GM12878 (cell line): ENCODE measurements around the gene MTF1. TPM values are rescaled to one million over a fixed set of nuclear protein-coding genes. Genes with fewer than 3 reads are reported as not detected.

Source experiments
- polyA plus RNA-seq, 11 experiments: library from polyadenylated mRNA; depleted of rRNA in 4 of 11; unstranded in 6 of 11; stranded (reverse) in 5 of 11; fragments of >200 nt; fragmentation: Nextera tagmentation in 4 of 11; fragmentation: Illumina TruSeq in 1 of 11; extraction: Ambion mirVana in 4 of 11; extraction: Trizol in 1 of 11; gene quantifications; 1 replicate in 1 of 11; 2 replicates in 10 of 11; pipeline versions ENCODE4 v1.2.1 to v1.2.3, GENCODE V29; 2011 to 2016; ENCODE audit warnings: inconsistent platforms in 2 of 11, missing spikeins in 2 of 11, low read depth in 1 of 11
- small RNA-seq: library from RNA; depleted of rRNA; stranded (forward); fragments of <200 nt; gene quantifications from one replicate; pipeline ENCODE3, GENCODE V24; 2014
- total RNA-seq, 4 experiments: library from RNA; depleted of rRNA in 3 of 4; stranded (reverse); fragments of >200 nt in 3 of 4; fragmentation: Illumina TruSeq in 1 of 4; extraction: Trizol in 1 of 4; gene quantifications; 2 replicates each; pipeline versions ENCODE4 v1.2.1 to v1.2.3, GENCODE V29; 2013 to 2021

The MTF1 gene
- total and polyA plus RNA-seq, 10 of the 15 experiments (the other 5 are each of a cell fraction or from before 2014, with no cell fraction given) = 2.2 to 20.4 (median 6.7) TPM

Small RNA genes within 50 kb of the gene (small RNA-seq; reads per million reads assigned to genes)
- gene RF00092 (not detected), gene RNU6-584P (not detected)

Other genes starting within 250 kb of the MTF1 start
Only the 7 nearest of the 11 such genes appear.
- gene EPHA10, start 94.5 kb downstream of the MTF1 start, total RNA-seq (2014; rRNA removed) = 0.05 TPM in 1 of 2 replicates, not detected in the other
- gene EPHA10, start 94.5 kb downstream of the MTF1 start, total RNA-seq (2014; rRNA removed; fragmentation: Illumina TruSeq; extraction: Trizol) = not detected in 2 replicates
- not detected in 2 replicates for gene EPHA10, start 94.5 kb downstream of the MTF1 start, total RNA-seq (2021)
- 0.03 and 0.05 TPM in 2 replicates for gene EPHA10, start 94.5 kb downstream of the MTF1 start, polyA plus RNA-seq (2011; rRNA removed)
- gene EPHA10, start 94.5 kb downstream of the MTF1 start, polyA plus RNA-seq (2014; fragmentation: Illumina TruSeq; extraction: Trizol) = not detected in 2 replicates
- not detected for gene EPHA10, start 94.5 kb downstream of the MTF1 start, polyA plus RNA-seq (2014; fragmentation: Nextera tagmentation; extraction: Ambion mirVana)
- 0.06 TPM in 1 of 2 replicates, not detected in the other for gene EPHA10, start 94.5 kb downstream of the MTF1 start, polyA plus RNA-seq (2014; rRNA removed)
- not detected for gene EPHA10, start 94.5 kb downstream of the MTF1 start, polyA plus RNA-seq (2016; fragmentation: Nextera tagmentation; extraction: Ambion mirVana)
- 11.0 and 11.1 TPM in 2 replicates for gene MANEAL, start 65.7 kb downstream of the MTF1 start, total RNA-seq (2014; rRNA removed)
- gene MANEAL, start 65.7 kb downstream of the MTF1 start, total RNA-seq (2014; rRNA removed; fragmentation: Illumina TruSeq; extraction: Trizol) = 6.2 and 6.5 TPM in 2 replicates
- gene MANEAL, start 65.7 kb downstream of the MTF1 start, total RNA-seq (2021) = 8.6 and 9.2 TPM in 2 replicates
- gene MANEAL, start 65.7 kb downstream of the MTF1 start, polyA plus RNA-seq (2011; rRNA removed) = 2.9 and 4.9 TPM in 2 replicates
- gene MANEAL, start 65.7 kb downstream of the MTF1 start, polyA plus RNA-seq (2014; fragmentation: Illumina TruSeq; extraction: Trizol) = 4.7 and 6.5 TPM in 2 replicates
- gene MANEAL, start 65.7 kb downstream of the MTF1 start, polyA plus RNA-seq (2014; fragmentation: Nextera tagmentation; extraction: Ambion mirVana) = 1 to 10 TPM; 3.7 to 4.2 TPM
- 8.8 and 9.0 TPM in 2 replicates for gene MANEAL, start 65.7 kb downstream of the MTF1 start, polyA plus RNA-seq (2014; rRNA removed)
- gene MANEAL, start 65.7 kb downstream of the MTF1 start, polyA plus RNA-seq (2016; fragmentation: Nextera tagmentation; extraction: Ambion mirVana) = 1 to 10 TPM in 1 of 2 experiments, under 1 TPM in 1; 0.83 to 1.0 TPM
- gene C1orf122, start 51.8 kb downstream of the MTF1 start, total RNA-seq (2014; rRNA removed) = 30.4 and 35.8 TPM in 2 replicates
- gene C1orf122, start 51.8 kb downstream of the MTF1 start, total RNA-seq (2014; rRNA removed; fragmentation: Illumina TruSeq; extraction: Trizol) = 6.4 and 6.9 TPM in 2 replicates
- gene C1orf122, start 51.8 kb downstream of the MTF1 start, total RNA-seq (2021) = 30.9 TPM in 2 replicates
- 2.6 and 8.4 TPM in 2 replicates for gene C1orf122, start 51.8 kb downstream of the MTF1 start, polyA plus RNA-seq (2011; rRNA removed)
- 3.0 and 4.6 TPM in 2 replicates for gene C1orf122, start 51.8 kb downstream of the MTF1 start, polyA plus RNA-seq (2014; fragmentation: Illumina TruSeq; extraction: Trizol)
- 1 to 10 TPM; 1.6 to 8.4 TPM for gene C1orf122, start 51.8 kb downstream of the MTF1 start, polyA plus RNA-seq (2014; fragmentation: Nextera tagmentation; extraction: Ambion mirVana)
- gene C1orf122, start 51.8 kb downstream of the MTF1 start, polyA plus RNA-seq (2014; rRNA removed) = 30.9 and 35.5 TPM in 2 replicates
- 10 to 100 TPM; 21.2 to 29.4 TPM for gene C1orf122, start 51.8 kb downstream of the MTF1 start, polyA plus RNA-seq (2016; fragmentation: Nextera tagmentation; extraction: Ambion mirVana)
- 33.2 and 36.2 TPM in 2 replicates for gene YRDC, start 51.4 kb downstream of the MTF1 start, total RNA-seq (2014; rRNA removed)
- 19.4 and 20.1 TPM in 2 replicates for gene YRDC, start 51.4 kb downstream of the MTF1 start, total RNA-seq (2014; rRNA removed; fragmentation: Illumina TruSeq; extraction: Trizol)
- gene YRDC, start 51.4 kb downstream of the MTF1 start, total RNA-seq (2021) = 29.1 and 31.7 TPM in 2 replicates
- 20.5 and 26.5 TPM in 2 replicates for gene YRDC, start 51.4 kb downstream of the MTF1 start, polyA plus RNA-seq (2011; rRNA removed)
- gene YRDC, start 51.4 kb downstream of the MTF1 start, polyA plus RNA-seq (2014; fragmentation: Illumina TruSeq; extraction: Trizol) = 18.5 and 20.9 TPM in 2 replicates
- 10 to 100 TPM in 1 of 2 experiments, 1 to 10 TPM in 1; 4.5 to 15.3 TPM for gene YRDC, start 51.4 kb downstream of the MTF1 start, polyA plus RNA-seq (2014; fragmentation: Nextera tagmentation; extraction: Ambion mirVana)
- gene YRDC, start 51.4 kb downstream of the MTF1 start, polyA plus RNA-seq (2014; rRNA removed) = 32.2 and 34.4 TPM in 2 replicates
- gene YRDC, start 51.4 kb downstream of the MTF1 start, polyA plus RNA-seq (2016; fragmentation: Nextera tagmentation; extraction: Ambion mirVana) = 10 to 100 TPM in 1 of 2 experiments, 1 to 10 TPM in 1; 2.9 to 17.4 TPM
- 38.5 and 46.2 TPM in 2 replicates for gene INPP5B, start 87.5 kb upstream of the MTF1 start, total RNA-seq (2014; rRNA removed)
- 28.8 and 28.9 TPM in 2 replicates for gene INPP5B, start 87.5 kb upstream of the MTF1 start, total RNA-seq (2014; rRNA removed; fragmentation: Illumina TruSeq; extraction: Trizol)
- gene INPP5B, start 87.5 kb upstream of the MTF1 start, total RNA-seq (2021) = 32.0 and 32.6 TPM in 2 replicates
- 45.0 and 54.4 TPM in 2 replicates for gene INPP5B, start 87.5 kb upstream of the MTF1 start, polyA plus RNA-seq (2011; rRNA removed)
- gene INPP5B, start 87.5 kb upstream of the MTF1 start, polyA plus RNA-seq (2014; fragmentation: Illumina TruSeq; extraction: Trizol) = 25.0 and 27.1 TPM in 2 replicates
- 10 to 100 TPM; 10.9 to 14.6 TPM for gene INPP5B, start 87.5 kb upstream of the MTF1 start, polyA plus RNA-seq (2014; fragmentation: Nextera tagmentation; extraction: Ambion mirVana)
- gene INPP5B, start 87.5 kb upstream of the MTF1 start, polyA plus RNA-seq (2014; rRNA removed) = 27.8 and 29.7 TPM in 2 replicates
- gene INPP5B, start 87.5 kb upstream of the MTF1 start, polyA plus RNA-seq (2016; fragmentation: Nextera tagmentation; extraction: Ambion mirVana) = 10 to 100 TPM; 18.3 to 22.2 TPM
- gene SF3A3, start 130.4 kb upstream of the MTF1 start, total RNA-seq (2014; rRNA removed) = 83.7 and 106 TPM in 2 replicates
- gene SF3A3, start 130.4 kb upstream of the MTF1 start, total RNA-seq (2014; rRNA removed; fragmentation: Illumina TruSeq; extraction: Trizol) = 164 and 165 TPM in 2 replicates
- 72.3 and 78.9 TPM in 2 replicates for gene SF3A3, start 130.4 kb upstream of the MTF1 start, total RNA-seq (2021)
- 76.5 and 110 TPM in 2 replicates for gene SF3A3, start 130.4 kb upstream of the MTF1 start, polyA plus RNA-seq (2011; rRNA removed)
- gene SF3A3, start 130.4 kb upstream of the MTF1 start, polyA plus RNA-seq (2014; fragmentation: Illumina TruSeq; extraction: Trizol) = 170 and 185 TPM in 2 replicates
- gene SF3A3, start 130.4 kb upstream of the MTF1 start, polyA plus RNA-seq (2014; fragmentation: Nextera tagmentation; extraction: Ambion mirVana) = 100 to 1,000 TPM in 1 of 2 experiments, 10 to 100 TPM in 1; 86.0 to 133 TPM
- gene SF3A3, start 130.4 kb upstream of the MTF1 start, polyA plus RNA-seq (2014; rRNA removed) = 74.4 and 98.3 TPM in 2 replicates
- gene SF3A3, start 130.4 kb upstream of the MTF1 start, polyA plus RNA-seq (2016; fragmentation: Nextera tagmentation; extraction: Ambion mirVana) = 100 to 1,000 TPM; 154 to 155 TPM
- gene FHL3, start 145.9 kb upstream of the MTF1 start, total RNA-seq (2014; rRNA removed) = 8.1 and 8.9 TPM in 2 replicates
- gene FHL3, start 145.9 kb upstream of the MTF1 start, total RNA-seq (2014; rRNA removed; fragmentation: Illumina TruSeq; extraction: Trizol) = 4.2 and 5.2 TPM in 2 replicates
- gene FHL3, start 145.9 kb upstream of the MTF1 start, total RNA-seq (2021) = 11.5 and 13.9 TPM in 2 replicates
- 0.53 and 1.3 TPM in 2 replicates for gene FHL3, start 145.9 kb upstream of the MTF1 start, polyA plus RNA-seq (2011; rRNA removed)
- 3.9 and 9.2 TPM in 2 replicates for gene FHL3, start 145.9 kb upstream of the MTF1 start, polyA plus RNA-seq (2014; fragmentation: Illumina TruSeq; extraction: Trizol)
- gene FHL3, start 145.9 kb upstream of the MTF1 start, polyA plus RNA-seq (2014; fragmentation: Nextera tagmentation; extraction: Ambion mirVana) = 1 to 10 TPM in 1 of 2 experiments, under 1 TPM in 1; 0.26 to 1.3 TPM
- 7.7 and 10.3 TPM in 2 replicates for gene FHL3, start 145.9 kb upstream of the MTF1 start, polyA plus RNA-seq (2014; rRNA removed)
- 10 to 100 TPM; 10.1 to 10.7 TPM for gene FHL3, start 145.9 kb upstream of the MTF1 start, polyA plus RNA-seq (2016; fragmentation: Nextera tagmentation; extraction: Ambion mirVana)